RWPE2 (cell line): Measurements from ENCODE around the gene AHNAK2.

Source experiments
- ATAC-seq: fragments of 200-7000 bp; cut with Tn5 transposase; 3 replicates; pipeline ENCODE4 v1.9.1; 2021; ENCODE audit warnings: low read depth
- DNase-seq: peaks from one replicate; pipeline ENCODE4 v3.0.0-alpha.2; 2020; ENCODE audit warnings: low spot score
- H3K27ac ChIP-seq: fragments of 450-650 bp; 2 replicates; pipeline ENCODE4 v1.5.1; 2017; ENCODE audit warnings: mild to moderate bottlenecking; ENCODE audit not compliant: poor library complexity, severe bottlenecking
- H3K27me3 ChIP-seq: fragments of 250-450 bp; sonication (Bioruptor Pico); 2 replicates; pipeline ENCODE4 v1.5.1; 2021; ENCODE audit warnings: mild to moderate bottlenecking, moderate library complexity; ENCODE audit not compliant: insufficient read depth, poor library complexity, severe bottlenecking
- H3K36me3 ChIP-seq: fragments of 250-450 bp; sonication (Bioruptor Pico); 2 replicates; pipeline ENCODE4 v1.5.1; 2020; ENCODE audit warnings: low read depth, mild to moderate bottlenecking, moderate library complexity
- H3K4me1 ChIP-seq: fragments of 250-450 bp; sonication (Bioruptor Pico); 2 replicates; pipeline ENCODE4 v1.5.1; 2021; ENCODE audit warnings: mild to moderate bottlenecking, moderate library complexity; ENCODE audit not compliant: insufficient read depth, poor library complexity, severe bottlenecking
- H3K4me3 ChIP-seq: fragments of 250-450 bp; sonication (Bioruptor Pico); 2 replicates; pipeline ENCODE4 v1.5.1; 2021; ENCODE audit warnings: mild to moderate bottlenecking, moderate library complexity; ENCODE audit not compliant: severe bottlenecking
- H3K9me3 ChIP-seq: fragments of 250-450 bp; sonication (Bioruptor Pico); 2 replicates; pipeline ENCODE4 v1.5.1; 2021; ENCODE audit warnings: mild to moderate bottlenecking, moderate library complexity; ENCODE audit not compliant: severe bottlenecking
- CTCF ChIP-seq: fragments of 450-650 bp; IDR thresholded peaks from one replicate; pipeline ENCODE4 v1.5.1; 2017; ENCODE audit warnings: mild to moderate bottlenecking, moderate library complexity; ENCODE audit not compliant: poor library complexity, severe bottlenecking

The AHNAK2 gene

GRCh38 chr14:105007593-105008264 is 29.6 kb upstream of the AHNAK2 start:
- Histone ChIP-seq H3K27me3 (no peaks in the 10 kb centered on the region), H3K36me3 (peaks cover 65% of the 10 kb centered on the region), H3K4me3 (no peak overlapping the region), H3K4me1 (peaks cover 14% of the 10 kb centered on the region), H3K9me3 (no peaks in the 10 kb centered on the region), H3K27ac (no peak overlapping the region)
- no peak for TF ChIP-seq CTCF
- ATAC-seq (no peak), DNase-seq (peak; percentile 51)

GRCh38 chr14:105006831-105007592 is 28.8 kb upstream of the AHNAK2 start:
- Histone ChIP-seq H3K9me3 (no peaks in the 10 kb centered on the region), H3K36me3 (peaks cover 58% of the 10 kb centered on the region), H3K4me1 (peaks cover 14% of the 10 kb centered on the region), H3K27ac (no peak overlapping the region), H3K4me3 (no peak overlapping the region), H3K27me3 (no peaks in the 10 kb centered on the region)
- DNase-seq (peak; percentile 67), ATAC-seq (no peak; the same call in 2 of the 3 replicates)
- no peak for TF ChIP-seq CTCF

- peaks cover 14% of the 10 kb centered on the region for H3K4me1 ChIP-seq
- peak overlapping the region; percentile 53 for H3K27ac ChIP-seq
- H3K27me3 ChIP-seq: no peaks in the 10 kb centered on the region
- DNase-seq (peak; percentile 68), ATAC-seq (peak; percentile 25)
- H3K9me3 ChIP-seq: no peaks in the 10 kb centered on the region
- TF ChIP-seq CTCF: no peak
- H3K36me3 ChIP-seq: peaks cover 49% of the 10 kb centered on the region
- no peak overlapping the region for H3K4me3 ChIP-seq
These were observed 28.0 kb upstream of the AHNAK2 start for GRCh38 chr14:105005929-105006830.

GRCh38 chr14:105005329-105005928 is 27.3 kb upstream of the AHNAK2 start:
- no peak for TF ChIP-seq CTCF
- Histone ChIP-seq H3K27ac (peak overlapping the region; percentile 53), H3K27me3 (no peaks in the 10 kb centered on the region), H3K9me3 (no peaks in the 10 kb centered on the region), H3K4me3 (no peak overlapping the region), H3K36me3 (peaks cover 42% of the 10 kb centered on the region), H3K4me1 (peaks cover 14% of the 10 kb centered on the region)
- DNase-seq (peak; percentile 70), ATAC-seq (peak; percentile 3; the same call in 1 of the 3 replicates)
